ENCODE results near the gene NCEH1. TPM values are rescaled to one million over a fixed set of nuclear protein-coding genes. Genes with fewer than 3 reads are reported as not detected.

NCEH1 gene
- total and polyA plus RNA-seq, 2 of the 13 experiments (the other 11 are each of a cell fraction or from before 2014, with no cell fraction given): 12.9 to 21.4 TPM

DNA sequence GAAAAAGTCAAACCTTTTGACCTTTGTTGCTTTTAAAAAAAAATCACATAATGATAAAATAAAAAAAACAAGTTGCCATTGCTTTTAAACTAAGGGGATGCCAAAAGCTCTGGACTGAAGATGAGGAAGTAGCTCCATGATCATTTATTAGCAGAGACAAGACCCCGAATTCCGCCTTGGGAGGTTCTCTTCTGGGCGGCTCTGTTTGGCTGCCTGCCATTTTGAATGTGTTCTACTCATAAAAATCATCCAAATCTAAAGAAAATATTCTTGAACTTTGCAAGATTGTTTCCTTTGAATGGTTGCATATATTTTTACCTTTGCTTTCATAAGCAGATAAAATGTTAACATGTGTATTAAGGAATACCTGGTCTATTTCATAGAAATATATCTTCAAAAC, 63.8 kb downstream of the NCEH1 start (continued):
- no peak for TF ChIP-seq HOXA5 (CRISPR knock-in tag; IDR thresholded peaks at IDR 0.05)
- no peak for TF ChIP-seq SP2 (CRISPR knock-in tag; IDR thresholded peaks at IDR 0.05)

GRCh38 chr3:172646439-172647015, 64.3 kb downstream of the NCEH1 start:
- no peak overlapping the region for H3K9ac ChIP-seq (ENCODE audit: insufficient read depth, low read depth, low read length)
- POLR2A ChIA-PET: no interaction called here
- CTCF ChIA-PET (ENCODE audit: low intra/inter-chr PET ratio, low total read pairs): no interaction called here
- no peak overlapping the region for H2AFZ ChIP-seq (ENCODE audit: low read length)
- H3K9me3 ChIP-seq (ENCODE audit: low read length): no peaks in the 10 kb centered on the region
- H3K4me1 ChIP-seq (ENCODE audit: insufficient read depth, low read length): no peaks in the 10 kb centered on the region
- no peak overlapping the region for H3K4me3 ChIP-seq (replicated peaks in 1 of 3; ENCODE audit: insufficient read depth in 1 of 3, low read depth in 2 of 3, low read length in 3 of 3)
- DNase-seq (ENCODE audit: low spot score) (no peak), ATAC-seq (no peak), FAIRE-seq (no peak)
- BruUV-seq (replicated peaks): no TSS peak
- intact Hi-C loops (cut with micrococcal nuclease; ENCODE audit: unreplicated experiment) (no loop called here), in situ Hi-C loops (cut with HindIII; ENCODE audit: extremely low pct_ligation_motif_present, low pct_unique_long_range_greater_than_20kb) (no loop called here)
- 95% methylated on average over 5 of the region's 5 CpGs for WGBS (ENCODE audit: low lambda C conversion rate)
- H3K4me2 ChIP-seq (ENCODE audit: low read depth, low read length): no peak overlapping the region
- H3K27ac ChIP-seq (ENCODE audit: extremely low read length, insufficient read depth, low read length): no peak overlapping the region
- no peaks in the 10 kb centered on the region for H3K79me2 ChIP-seq (ENCODE audit: insufficient read depth, low read length)
- H4K20me1 ChIP-seq (ENCODE audit: insufficient read depth, low read length): no peaks in the 10 kb centered on the region; the same call in 1 of the 2 replicates
- H3K36me3 ChIP-seq (replicated peaks in 1 of 2; ENCODE audit: control insufficient read depth in 1 of 2, insufficient read depth in 2 of 2, low read length in 2 of 2): peaks cover 7 to 22% of the 10 kb centered on the region in 2 experiments; a peak in 3 of 5 replicates
- TF ChIP-seq DRAP1 (CRISPR knock-in tag; IDR thresholded peaks at IDR 0.05) (no peak), DPF2 (CRISPR knock-in tag; IDR thresholded peaks at IDR 0.05; ENCODE audit: borderline replicate concordance, low read depth) (no peak)
- no peaks in the 10 kb centered on the region for H3K27me3 ChIP-seq (ENCODE audit: control insufficient read depth in 1 of 2, insufficient read depth in 2 of 2, low read length in 2 of 2)

- no peak overlapping the region for H3K4me2 ChIP-seq (ENCODE audit: low read depth, low read length)
- H3K4me1 ChIP-seq (ENCODE audit: insufficient read depth, low read length): no peaks in the 10 kb centered on the region
- no peak overlapping the region for H3K27ac ChIP-seq (ENCODE audit: extremely low read length, insufficient read depth, low read length)
- WGBS (ENCODE audit: low lambda C conversion rate): 96% methylated on average over 3 of the region's 3 CpGs
- ChIA-PET CTCF (ENCODE audit: low intra/inter-chr PET ratio, low total read pairs) (no interaction called here), POLR2A (no interaction called here)
- in situ Hi-C loops (cut with HindIII; ENCODE audit: extremely low pct_ligation_motif_present, low pct_unique_long_range_greater_than_20kb): no loop called here
- H3K4me3 ChIP-seq (replicated peaks in 1 of 3; ENCODE audit: insufficient read depth in 1 of 3, low read depth in 2 of 3, low read length in 3 of 3): no peak overlapping the region
- FAIRE-seq (no peak), ATAC-seq (no peak), DNase-seq (ENCODE audit: low spot score) (no peak)
- H3K9ac ChIP-seq (ENCODE audit: insufficient read depth, low read depth, low read length): no peak overlapping the region
- H3K9me3 ChIP-seq (ENCODE audit: low read length): no peaks in the 10 kb centered on the region
- TF ChIP-seq ZNF788 (CRISPR knock-in tag; IDR thresholded peaks at IDR 0.05; ENCODE audit: borderline replicate concordance): no peak
- no peak for TF ChIP-seq RXRB (CRISPR knock-in tag; IDR thresholded peaks at IDR 0.05; ENCODE audit: borderline replicate concordance)
- no peak for TF ChIP-seq MIXL1 (CRISPR knock-in tag; IDR thresholded peaks at IDR 0.05)
- TF ChIP-seq ZFP1 (CRISPR knock-in tag; IDR thresholded peaks at IDR 0.05): no peak
- TF ChIP-seq NR2F1 (CRISPR knock-in tag; IDR thresholded peaks at IDR 0.05): no peak
- TF ChIP-seq PLRG1 (conservative IDR thresholded peaks at IDR 0.05): no peak
- TF ChIP-seq ZFP36 (IDR thresholded peaks at IDR 0.05; ENCODE audit: borderline replicate concordance, low read depth, low read length, partially characterized antibody): no peak
- no peak for TF ChIP-seq LBX2 (CRISPR knock-in tag; IDR thresholded peaks at IDR 0.05; ENCODE audit: borderline replicate concordance)
- no peak for TF ChIP-seq ERF (CRISPR knock-in tag; IDR thresholded peaks at IDR 0.05)
- TF ChIP-seq ZSCAN21 (CRISPR knock-in tag; IDR thresholded peaks at IDR 0.05; ENCODE audit: borderline replicate concordance): no peak
- TF ChIP-seq, protein P1, sequence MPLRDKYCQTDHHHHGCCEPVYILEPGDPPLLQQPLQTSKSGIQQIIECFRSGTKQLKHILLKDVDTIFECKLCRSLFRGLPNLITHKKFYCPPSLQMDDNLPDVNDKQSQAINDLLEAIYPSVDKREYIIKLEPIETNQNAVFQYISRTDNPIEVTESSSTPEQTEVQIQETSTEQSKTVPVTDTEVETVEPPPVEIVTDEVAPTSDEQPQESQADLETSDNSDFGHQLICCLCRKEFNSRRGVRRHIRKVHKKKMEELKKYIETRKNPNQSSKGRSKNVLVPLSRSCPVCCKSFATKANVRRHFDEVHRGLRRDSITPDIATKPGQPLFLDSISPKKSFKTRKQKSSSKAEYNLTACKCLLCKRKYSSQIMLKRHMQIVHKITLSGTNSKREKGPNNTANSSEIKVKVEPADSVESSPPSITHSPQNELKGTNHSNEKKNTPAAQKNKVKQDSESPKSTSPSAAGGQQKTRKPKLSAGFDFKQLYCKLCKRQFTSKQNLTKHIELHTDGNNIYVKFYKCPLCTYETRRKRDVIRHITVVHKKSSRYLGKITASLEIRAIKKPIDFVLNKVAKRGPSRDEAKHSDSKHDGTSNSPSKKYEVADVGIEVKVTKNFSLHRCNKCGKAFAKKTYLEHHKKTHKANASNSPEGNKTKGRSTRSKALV (CRISPR knock-in tag; IDR thresholded peaks at IDR 0.05): no peak
- no peak for TF ChIP-seq THYN1 (CRISPR knock-in tag; IDR thresholded peaks at IDR 0.05; ENCODE audit: borderline replicate concordance, low read depth)
- no peaks in the 10 kb centered on the region for H3K27me3 ChIP-seq (ENCODE audit: control insufficient read depth in 1 of 2, insufficient read depth in 2 of 2, low read length in 2 of 2)
- no peaks in the 10 kb centered on the region for H3K79me2 ChIP-seq (ENCODE audit: insufficient read depth, low read length)
- BruUV-seq (replicated peaks): no TSS peak
- intact Hi-C loops (cut with micrococcal nuclease; ENCODE audit: unreplicated experiment): no loop called here
- no peak overlapping the region for H2AFZ ChIP-seq (ENCODE audit: low read length)
- H3K36me3 ChIP-seq (replicated peaks in 1 of 2; ENCODE audit: control insufficient read depth in 1 of 2, insufficient read depth in 2 of 2, low read length in 2 of 2): peaks cover 11 to 28% of the 10 kb centered on the region in 2 experiments
- no peaks in the 10 kb centered on the region; the same call in 1 of the 2 replicates for H4K20me1 ChIP-seq (ENCODE audit: insufficient read depth, low read length)
These were observed 66.6 kb downstream of the NCEH1 start for GRCh38 chr3:172644258-172644657.
